GM12878 (cell line): ENCODE data around the gene ZNF444.

Experiments used
- EGR1 ChIP-seq, 2 experiments: IDR thresholded peaks; 1 replicate in 1 of 2; 2 replicates in 1 of 2; pipeline ENCODE4 v1.6.1; 2011 to 2012; ENCODE audit warnings: low read depth in 2 of 2, low read length in 2 of 2, borderline replicate concordance in 1 of 2, mild to moderate bottlenecking in 1 of 2, moderate library complexity in 1 of 2
- EZH2 ChIP-seq: IDR thresholded peaks from 2 replicates; pipeline ENCODE4 v1.6.1; 2012; ENCODE audit warnings: low read depth, mild to moderate bottlenecking, control low read depth, inconsistent platforms, low read length, borderline replicate concordance; ENCODE audit not compliant: control insufficient read depth
- HDAC6 ChIP-seq: fragments of 200-600 bp; sonication (generic); IDR thresholded peaks from one replicate; pipeline ENCODE4 v1.8.0; 2017; ENCODE audit warnings: antibody characterized with exemption; ENCODE audit not compliant: unreplicated experiment
- SMARCA5 ChIP-seq: fragments of 450-650 bp; IDR thresholded peaks from 2 replicates; pipeline ENCODE4 v1.6.1; 2017; ENCODE audit warnings: mild to moderate bottlenecking
- ZNF24 ChIP-seq: fragments of 450-650 bp; IDR thresholded peaks from 2 replicates; pipeline ENCODE4 v1.6.1; 2017; ENCODE audit warnings: antibody characterized with exemption, mild to moderate bottlenecking
- ZNF274 ChIP-seq: IDR thresholded peaks from one replicate; pipeline ENCODE4 v1.8.0; 2011; ENCODE audit not compliant: insufficient read length, insufficient read depth
- ZNF384 ChIP-seq: IDR thresholded peaks from 2 replicates; pipeline ENCODE4 v1.6.1; 2012; ENCODE audit warnings: low read depth, mild to moderate bottlenecking, low read length, improper control_type of control experiment, borderline replicate concordance
- TF ChIP-seq, protein P1 (sequence below), 3 experiments: IDR thresholded peaks in 2 of 3; conservative IDR thresholded peaks in 1 of 3; 2 replicates each; pipeline ENCODE4 v1.5.1; 2011; ENCODE audit warnings: low read depth in 3 of 3, low read length in 3 of 3, mild to moderate bottlenecking in 3 of 3, control low read depth in 2 of 3, moderate library complexity in 2 of 3, inconsistent platforms in 1 of 3, mixed read lengths in 1 of 3; ENCODE audit not compliant: control insufficient read depth in 2 of 3, insufficient read depth in 1 of 3; ENCODE audit errors: extremely low read depth in 1 of 3
- TF ChIP-seq, protein P2 (sequence below): fragments of 450-650 bp; IDR thresholded peaks from 2 replicates; pipeline ENCODE4 v1.6.1; 2017; ENCODE audit warnings: mild to moderate bottlenecking, moderate library complexity
- TF ChIP-seq, protein P3 (sequence below): IDR thresholded peaks from 2 replicates; pipeline ENCODE4 v1.6.1; 2012; ENCODE audit warnings: low read depth, low read length, improper control_type of control experiment
- TF ChIP-seq, protein P4 (sequence below): fragments of 450-650 bp; IDR thresholded peaks from 2 replicates; pipeline ENCODE4 v1.6.1; 2017; ENCODE audit warnings: mild to moderate bottlenecking
- TF ChIP-seq, protein P5 (sequence below): fragments of 450-650 bp; IDR thresholded peaks from 2 replicates; pipeline ENCODE4 v1.6.1; 2018; ENCODE audit warnings: borderline replicate concordance, mild to moderate bottlenecking; ENCODE audit not compliant: partially characterized antibody

DNA sequence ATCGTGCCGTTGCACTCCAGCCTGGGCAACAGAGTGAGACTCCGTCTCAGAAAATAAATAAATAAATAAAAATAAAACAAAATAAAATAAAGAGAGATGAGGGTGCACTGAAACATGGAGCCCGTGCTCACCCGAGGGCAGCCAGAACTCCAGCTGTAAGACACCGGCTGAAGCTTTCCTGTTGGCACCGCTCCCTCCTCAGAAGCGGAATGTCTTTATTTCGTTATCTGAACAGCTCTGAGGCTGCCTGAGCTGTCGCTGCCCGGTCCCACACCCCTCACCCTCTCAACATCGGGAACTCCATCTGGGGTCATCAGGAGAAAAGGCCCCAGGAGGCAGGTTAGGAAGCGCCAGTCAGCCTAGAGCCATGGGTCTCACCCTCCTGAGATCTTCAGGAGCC lies 44.4 kb upstream of the ZNF444 start:
- TF ChIP-seq, protein P1, sequence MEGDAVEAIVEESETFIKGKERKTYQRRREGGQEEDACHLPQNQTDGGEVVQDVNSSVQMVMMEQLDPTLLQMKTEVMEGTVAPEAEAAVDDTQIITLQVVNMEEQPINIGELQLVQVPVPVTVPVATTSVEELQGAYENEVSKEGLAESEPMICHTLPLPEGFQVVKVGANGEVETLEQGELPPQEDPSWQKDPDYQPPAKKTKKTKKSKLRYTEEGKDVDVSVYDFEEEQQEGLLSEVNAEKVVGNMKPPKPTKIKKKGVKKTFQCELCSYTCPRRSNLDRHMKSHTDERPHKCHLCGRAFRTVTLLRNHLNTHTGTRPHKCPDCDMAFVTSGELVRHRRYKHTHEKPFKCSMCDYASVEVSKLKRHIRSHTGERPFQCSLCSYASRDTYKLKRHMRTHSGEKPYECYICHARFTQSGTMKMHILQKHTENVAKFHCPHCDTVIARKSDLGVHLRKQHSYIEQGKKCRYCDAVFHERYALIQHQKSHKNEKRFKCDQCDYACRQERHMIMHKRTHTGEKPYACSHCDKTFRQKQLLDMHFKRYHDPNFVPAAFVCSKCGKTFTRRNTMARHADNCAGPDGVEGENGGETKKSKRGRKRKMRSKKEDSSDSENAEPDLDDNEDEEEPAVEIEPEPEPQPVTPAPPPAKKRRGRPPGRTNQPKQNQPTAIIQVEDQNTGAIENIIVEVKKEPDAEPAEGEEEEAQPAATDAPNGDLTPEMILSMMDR (IDR thresholded peaks at IDR 0.05 in 2 of 3, conservative IDR thresholded peaks at IDR 0.05 in 1 of 3; ENCODE audit: control insufficient read depth in 2 of 3, extremely low read depth in 1 of 3, insufficient read depth in 1 of 3, low read depth in 3 of 3, low read length in 3 of 3): no peak
- TF ChIP-seq, protein P2, sequence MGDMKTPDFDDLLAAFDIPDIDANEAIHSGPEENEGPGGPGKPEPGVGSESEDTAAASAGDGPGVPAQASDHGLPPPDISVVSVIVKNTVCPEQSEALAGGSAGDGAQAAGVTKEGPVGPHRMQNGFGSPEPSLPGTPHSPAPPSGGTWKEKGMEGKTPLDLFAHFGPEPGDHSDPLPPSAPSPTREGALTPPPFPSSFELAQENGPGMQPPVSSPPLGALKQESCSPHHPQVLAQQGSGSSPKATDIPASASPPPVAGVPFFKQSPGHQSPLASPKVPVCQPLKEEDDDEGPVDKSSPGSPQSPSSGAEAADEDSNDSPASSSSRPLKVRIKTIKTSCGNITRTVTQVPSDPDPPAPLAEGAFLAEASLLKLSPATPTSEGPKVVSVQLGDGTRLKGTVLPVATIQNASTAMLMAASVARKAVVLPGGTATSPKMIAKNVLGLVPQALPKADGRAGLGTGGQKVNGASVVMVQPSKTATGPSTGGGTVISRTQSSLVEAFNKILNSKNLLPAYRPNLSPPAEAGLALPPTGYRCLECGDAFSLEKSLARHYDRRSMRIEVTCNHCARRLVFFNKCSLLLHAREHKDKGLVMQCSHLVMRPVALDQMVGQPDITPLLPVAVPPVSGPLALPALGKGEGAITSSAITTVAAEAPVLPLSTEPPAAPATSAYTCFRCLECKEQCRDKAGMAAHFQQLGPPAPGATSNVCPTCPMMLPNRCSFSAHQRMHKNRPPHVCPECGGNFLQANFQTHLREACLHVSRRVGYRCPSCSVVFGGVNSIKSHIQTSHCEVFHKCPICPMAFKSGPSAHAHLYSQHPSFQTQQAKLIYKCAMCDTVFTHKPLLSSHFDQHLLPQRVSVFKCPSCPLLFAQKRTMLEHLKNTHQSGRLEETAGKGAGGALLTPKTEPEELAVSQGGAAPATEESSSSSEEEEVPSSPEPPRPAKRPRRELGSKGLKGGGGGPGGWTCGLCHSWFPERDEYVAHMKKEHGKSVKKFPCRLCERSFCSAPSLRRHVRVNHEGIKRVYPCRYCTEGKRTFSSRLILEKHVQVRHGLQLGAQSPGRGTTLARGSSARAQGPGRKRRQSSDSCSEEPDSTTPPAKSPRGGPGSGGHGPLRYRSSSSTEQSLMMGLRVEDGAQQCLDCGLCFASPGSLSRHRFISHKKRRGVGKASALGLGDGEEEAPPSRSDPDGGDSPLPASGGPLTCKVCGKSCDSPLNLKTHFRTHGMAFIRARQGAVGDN: no peak
- TF ChIP-seq SMARCA5 (no peak), HDAC6 (no peak), EZH2 (no peak), EGR1 (IDR thresholded peaks at IDR 0.05; ENCODE audit: borderline replicate concordance in 1 of 2, low read depth in 2 of 2, low read length in 2 of 2) (no peak), ZNF274 (no peak), ZNF24 (no peak), ZNF384 (no peak)
- TF ChIP-seq, protein P3, sequence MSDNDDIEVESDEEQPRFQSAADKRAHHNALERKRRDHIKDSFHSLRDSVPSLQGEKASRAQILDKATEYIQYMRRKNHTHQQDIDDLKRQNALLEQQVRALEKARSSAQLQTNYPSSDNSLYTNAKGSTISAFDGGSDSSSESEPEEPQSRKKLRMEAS: no peak
- TF ChIP-seq, protein P4, sequence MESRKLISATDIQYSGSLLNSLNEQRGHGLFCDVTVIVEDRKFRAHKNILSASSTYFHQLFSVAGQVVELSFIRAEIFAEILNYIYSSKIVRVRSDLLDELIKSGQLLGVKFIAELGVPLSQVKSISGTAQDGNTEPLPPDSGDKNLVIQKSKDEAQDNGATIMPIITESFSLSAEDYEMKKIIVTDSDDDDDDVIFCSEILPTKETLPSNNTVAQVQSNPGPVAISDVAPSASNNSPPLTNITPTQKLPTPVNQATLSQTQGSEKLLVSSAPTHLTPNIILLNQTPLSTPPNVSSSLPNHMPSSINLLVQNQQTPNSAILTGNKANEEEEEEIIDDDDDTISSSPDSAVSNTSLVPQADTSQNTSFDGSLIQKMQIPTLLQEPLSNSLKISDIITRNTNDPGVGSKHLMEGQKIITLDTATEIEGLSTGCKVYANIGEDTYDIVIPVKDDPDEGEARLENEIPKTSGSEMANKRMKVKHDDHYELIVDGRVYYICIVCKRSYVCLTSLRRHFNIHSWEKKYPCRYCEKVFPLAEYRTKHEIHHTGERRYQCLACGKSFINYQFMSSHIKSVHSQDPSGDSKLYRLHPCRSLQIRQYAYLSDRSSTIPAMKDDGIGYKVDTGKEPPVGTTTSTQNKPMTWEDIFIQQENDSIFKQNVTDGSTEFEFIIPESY: no peak
- TF ChIP-seq, protein P5, sequence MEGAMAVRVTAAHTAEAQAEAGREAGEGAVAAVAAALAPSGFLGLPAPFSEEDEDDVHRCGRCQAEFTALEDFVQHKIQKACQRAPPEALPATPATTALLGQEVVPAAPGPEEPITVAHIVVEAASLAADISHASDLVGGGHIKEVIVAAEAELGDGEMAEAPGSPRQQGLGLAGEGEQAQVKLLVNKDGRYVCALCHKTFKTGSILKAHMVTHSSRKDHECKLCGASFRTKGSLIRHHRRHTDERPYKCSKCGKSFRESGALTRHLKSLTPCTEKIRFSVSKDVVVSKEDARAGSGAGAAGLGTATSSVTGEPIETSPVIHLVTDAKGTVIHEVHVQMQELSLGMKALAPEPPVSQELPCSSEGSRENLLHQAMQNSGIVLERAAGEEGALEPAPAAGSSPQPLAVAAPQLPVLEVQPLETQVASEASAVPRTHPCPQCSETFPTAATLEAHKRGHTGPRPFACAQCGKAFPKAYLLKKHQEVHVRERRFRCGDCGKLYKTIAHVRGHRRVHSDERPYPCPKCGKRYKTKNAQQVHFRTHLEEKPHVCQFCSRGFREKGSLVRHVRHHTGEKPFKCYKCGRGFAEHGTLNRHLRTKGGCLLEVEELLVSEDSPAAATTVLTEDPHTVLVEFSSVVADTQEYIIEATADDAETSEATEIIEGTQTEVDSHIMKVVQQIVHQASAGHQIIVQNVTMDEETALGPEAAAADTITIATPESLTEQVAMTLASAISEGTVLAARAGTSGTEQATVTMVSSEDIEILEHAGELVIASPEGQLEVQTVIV: no peak
